Measurements from ENCODE around the gene PHC1. TPM values are rescaled to one million over a fixed set of nuclear protein-coding genes. Genes with fewer than 3 reads are reported as not detected.

Gene PHC1
- total and polyA plus RNA-seq, 2 donors (not counting 1 experiment from before 2014, with no cell fraction given) = 64.2 to 86.9 TPM

DNA sequence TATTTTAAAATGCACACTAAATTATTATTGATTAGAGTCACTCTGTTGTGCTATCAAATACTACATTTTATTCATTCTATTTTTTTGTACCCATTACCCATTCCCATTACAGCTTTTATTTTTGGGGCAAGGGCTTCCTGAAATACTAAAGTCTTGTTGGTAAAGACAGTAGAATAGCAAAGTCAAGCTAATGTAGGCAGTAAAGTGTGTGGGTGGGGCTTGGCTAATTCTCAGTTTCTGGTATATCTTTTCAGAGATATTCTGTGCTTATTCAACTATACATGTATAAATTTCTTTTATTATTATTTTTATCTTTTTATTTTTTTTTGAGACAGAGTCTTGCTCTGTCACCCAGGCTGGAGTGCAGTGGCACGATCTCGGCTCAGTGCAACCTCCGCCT, 22.3 kb upstream of the PHC1 start:
- no peak overlapping the region for H3K27ac Mint-ChIP-seq

DNA sequence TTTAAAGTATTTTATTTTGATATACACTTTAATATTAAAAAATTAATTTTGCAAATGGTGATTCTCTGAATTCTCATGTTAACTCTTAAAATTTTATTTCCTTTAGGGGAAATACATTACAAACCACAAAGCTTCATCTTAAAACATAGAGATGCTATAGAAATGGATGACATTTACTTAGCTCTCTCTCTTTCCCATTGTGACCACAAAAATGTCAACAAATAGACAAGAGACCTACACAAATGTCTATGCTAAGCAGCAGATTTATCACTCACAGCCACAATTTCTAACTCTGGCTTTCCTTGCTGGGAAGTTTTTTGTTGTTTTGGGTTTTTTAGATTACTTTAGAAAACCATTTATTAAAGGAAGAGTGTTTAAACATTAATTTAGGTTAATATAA, 19.9 kb upstream of the PHC1 start:
- Mint-ChIP-seq H3K27ac (no peak overlapping the region), H3K4me3 (no peak overlapping the region), H3K9me3 (ENCODE audit: insufficient read depth) (no peaks in the 10 kb centered on the region), H3K27me3 (peaks cover 3% of the 10 kb centered on the region), H3K4me1 (peaks cover 5% of the 10 kb centered on the region)
- H3K4me3 ChIP-seq (ENCODE audit: control extremely low read depth in 1 of 5, extremely low read depth in 1 of 5, insufficient read depth in 1 of 5, low read depth in 2 of 5, low read length in 4 of 5) = no peak overlapping the region
- no peak overlapping the region for H2AFZ ChIP-seq (ENCODE audit: insufficient read depth, low read depth, low read length, poor library complexity, severe bottlenecking)
- DNase-seq (no peak), ATAC-seq (ENCODE audit: low read depth) (no peak)
- H3K4me1 ChIP-seq (ENCODE audit: control insufficient read depth in 2 of 2, insufficient read depth in 2 of 2, low read length in 2 of 2) = peaks cover 0 to 4% of the 10 kb centered on the region in 2 donors
- H3K27me3 ChIP-seq (replicated peaks in 1 of 4; ENCODE audit: control extremely low read depth in 1 of 4, control insufficient read depth in 3 of 4, insufficient read depth in 4 of 4, low read length in 3 of 4) = no peaks in the 10 kb centered on the region
- H3K4me2 ChIP-seq (replicated peaks; ENCODE audit: low read depth, low read length, poor library complexity, severe bottlenecking) = no peak overlapping the region
- TF ChIP-seq EZH2 (IDR thresholded peaks at IDR 0.05; ENCODE audit: borderline replicate concordance, insufficient read depth, low read depth, low read length, poor library complexity, severe bottlenecking) = no peak
- TF ChIP-seq, protein P1, sequence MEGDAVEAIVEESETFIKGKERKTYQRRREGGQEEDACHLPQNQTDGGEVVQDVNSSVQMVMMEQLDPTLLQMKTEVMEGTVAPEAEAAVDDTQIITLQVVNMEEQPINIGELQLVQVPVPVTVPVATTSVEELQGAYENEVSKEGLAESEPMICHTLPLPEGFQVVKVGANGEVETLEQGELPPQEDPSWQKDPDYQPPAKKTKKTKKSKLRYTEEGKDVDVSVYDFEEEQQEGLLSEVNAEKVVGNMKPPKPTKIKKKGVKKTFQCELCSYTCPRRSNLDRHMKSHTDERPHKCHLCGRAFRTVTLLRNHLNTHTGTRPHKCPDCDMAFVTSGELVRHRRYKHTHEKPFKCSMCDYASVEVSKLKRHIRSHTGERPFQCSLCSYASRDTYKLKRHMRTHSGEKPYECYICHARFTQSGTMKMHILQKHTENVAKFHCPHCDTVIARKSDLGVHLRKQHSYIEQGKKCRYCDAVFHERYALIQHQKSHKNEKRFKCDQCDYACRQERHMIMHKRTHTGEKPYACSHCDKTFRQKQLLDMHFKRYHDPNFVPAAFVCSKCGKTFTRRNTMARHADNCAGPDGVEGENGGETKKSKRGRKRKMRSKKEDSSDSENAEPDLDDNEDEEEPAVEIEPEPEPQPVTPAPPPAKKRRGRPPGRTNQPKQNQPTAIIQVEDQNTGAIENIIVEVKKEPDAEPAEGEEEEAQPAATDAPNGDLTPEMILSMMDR (IDR thresholded peaks at IDR 0.05) = no peak
- no peaks in the 10 kb centered on the region for H3K9me3 ChIP-seq (ENCODE audit: control extremely low read depth in 1 of 3, control insufficient read depth in 2 of 3, insufficient read depth in 1 of 3, low read length in 2 of 3)
- no peaks in the 10 kb centered on the region for H3K79me2 ChIP-seq (ENCODE audit: control insufficient read depth, insufficient read depth, low read length)
- intact Hi-C loops (cut with micrococcal nuclease) = loop anchor here (5.0 to 10.0 kb wide), 2 partner anchors 60 to 197 kb away; partner anchors contain the start of gene RIMKLB
- POLR2A ChIA-PET = no interaction called here
- H3K27ac ChIP-seq (ENCODE audit: low read length in 2 of 2) = no peak overlapping the region
- CTCF ChIA-PET = interaction anchor here (0.8 to 1.2 kb wide), 5 partner anchors 94 to 350 kb away, joined by 3 to 5 read pairs (median 3); no protein-coding TSS in a partner anchor
- H4K20me1 ChIP-seq (ENCODE audit: control insufficient read depth, insufficient read depth, low read length, poor library complexity, severe bottlenecking) = no peaks in the 10 kb centered on the region
- no peaks in the 10 kb centered on the region for H3K36me3 ChIP-seq (replicated peaks in 1 of 2; ENCODE audit: control extremely low read depth in 1 of 2, control insufficient read depth in 1 of 2, extremely low read depth in 1 of 2, insufficient read depth in 2 of 2, low read length in 1 of 2)
- H3K9ac ChIP-seq (ENCODE audit: low read length) = no peak overlapping the region

More for the DNA sequence above, 22.3 kb upstream of the PHC1 start:
- peaks cover 5% of the 10 kb centered on the region for H3K4me1 Mint-ChIP-seq
- ChIA-PET CTCF (interaction anchor here (1.0 to 7.3 kb wide), 6 partner anchors 12 to 349 kb away, joined by 3 to 110 read pairs (median 18); partner anchors contain the start of gene CLEC4E), POLR2A (no interaction called here)
- H3K4me3 Mint-ChIP-seq = no peak overlapping the region
- ATAC-seq (ENCODE audit: low read depth) (no peak), DNase-seq (no peak)
- Histone ChIP-seq H3K9me3 (ENCODE audit: control extremely low read depth in 1 of 3, control insufficient read depth in 2 of 3, insufficient read depth in 1 of 3, low read length in 2 of 3) (no peaks in the 10 kb centered on the region), H3K36me3 (replicated peaks in 1 of 2; ENCODE audit: control extremely low read depth in 1 of 2, control insufficient read depth in 1 of 2, extremely low read depth in 1 of 2, insufficient read depth in 2 of 2, low read length in 1 of 2) (no peaks in the 10 kb centered on the region), H3K4me1 (ENCODE audit: control insufficient read depth in 2 of 2, insufficient read depth in 2 of 2, low read length in 2 of 2) (peaks cover 0 to 4% of the 10 kb centered on the region in 2 donors), H3K4me3 (ENCODE audit: control extremely low read depth in 1 of 5, extremely low read depth in 1 of 5, insufficient read depth in 1 of 5, low read depth in 2 of 5, low read length in 4 of 5) (no peak overlapping the region), H3K4me2 (replicated peaks; ENCODE audit: low read depth, low read length, poor library complexity, severe bottlenecking) (no peak overlapping the region), H2AFZ (ENCODE audit: insufficient read depth, low read depth, low read length, poor library complexity, severe bottlenecking) (no peak overlapping the region), H3K79me2 (ENCODE audit: control insufficient read depth, insufficient read depth, low read length) (no peaks in the 10 kb centered on the region), H4K20me1 (ENCODE audit: control insufficient read depth, insufficient read depth, low read length, poor library complexity, severe bottlenecking) (no peaks in the 10 kb centered on the region), H3K9ac (ENCODE audit: low read length) (no peak overlapping the region), H3K27ac (ENCODE audit: low read length in 2 of 2) (no peak overlapping the region), H3K27me3 (replicated peaks in 1 of 4; ENCODE audit: control extremely low read depth in 1 of 4, control insufficient read depth in 3 of 4, insufficient read depth in 4 of 4, low read length in 3 of 4) (no peaks in the 10 kb centered on the region)
- intact Hi-C loops (cut with micrococcal nuclease) = loop anchor here (5.0 to 10.0 kb wide), 2 partner anchors 63 to 195 kb away; partner anchors contain the start of gene RIMKLB
- WGBS (ENCODE audit: insufficient coverage) = no CpG with 5 or more reads among the region's 3 CpGs
- no peaks in the 10 kb centered on the region for H3K9me3 Mint-ChIP-seq (ENCODE audit: insufficient read depth)
- no peak for TF ChIP-seq EZH2 (IDR thresholded peaks at IDR 0.05; ENCODE audit: borderline replicate concordance, insufficient read depth, low read depth, low read length, poor library complexity, severe bottlenecking)
- TF ChIP-seq, protein P1 (IDR thresholded peaks at IDR 0.05) = no peak
- H3K27me3 Mint-ChIP-seq = no peaks in the 10 kb centered on the region

All from B cell (primary cell).